Uterus (tissue), 4 donors: ENCODE data around the gene APOL1. TPM values are rescaled to one million over a fixed set of nuclear protein-coding genes. Genes with fewer than 3 reads are reported as not detected.

ENCODE experiments used
- DNase-seq, 2 donors: peaks; one replicate each; pipeline ENCODE4 v3.0.0-alpha.2; 2019 to 2020
- H3K27ac ChIP-seq, 2 donors: fragments of 200-600 bp; sonication (generic); 1 replicate in 1 of 2; 2 replicates in 1 of 2; pipeline ENCODE4 v1.5.1; 2016 to 2018
- H3K27me3 ChIP-seq, 2 donors: fragments of 200-600 bp; sonication (generic); one replicate each; pipeline ENCODE4 v1.5.1; 2018 to 2019; ENCODE audit warnings: control low read depth in 1 of 2
- H3K36me3 ChIP-seq, 2 donors: fragments of 200-600 bp; sonication (generic); one replicate each; pipeline ENCODE4 v1.5.1; 2019; ENCODE audit warnings: control low read depth in 1 of 2
- H3K4me1 ChIP-seq, 2 donors: fragments of 200-600 bp; sonication (generic); one replicate each; pipeline ENCODE4 v1.5.1; 2018 to 2019; ENCODE audit warnings: control low read depth in 1 of 2
- H3K4me3 ChIP-seq, 2 donors: fragments of 200-600 bp; sonication (generic); 1 replicate in 1 of 2; 2 replicates in 1 of 2; pipeline ENCODE4 v1.5.1; 2018 to 2019; ENCODE audit warnings: mild to moderate bottlenecking in 1 of 2
- H3K9me3 ChIP-seq, 2 donors: fragments of 200-600 bp; sonication (generic); one replicate each; pipeline ENCODE4 v1.5.1; 2019; ENCODE audit warnings: control low read depth in 1 of 2
- POLR2A ChIP-seq, 2 donors: fragments of 450-650 bp; IDR thresholded peaks; one replicate each; pipeline ENCODE4 v1.6.1; 2016; ENCODE audit warnings: antibody characterized with exemption in 2 of 2, mild to moderate bottlenecking in 1 of 2, moderate library complexity in 1 of 2
- intact Hi-C: fragments of 100-400 bp; cut with DNase I; formaldehyde crosslinking; loops from one replicate; pipeline ENCODE4 v1.15.1; 2023; ENCODE audit warnings: low total_unique reads
- total RNA-seq, 4 donors: library from RNA; depleted of rRNA in 3 of 4; stranded (reverse); fragments of >200 nt in 3 of 4; gene quantifications; one replicate each; pipeline versions ENCODE4 v1.1.0 to v1.2.4, GENCODE V29; 2014 to 2023
- TF ChIP-seq, protein P1 (sequence below), 4 experiments: fragments of 200-600 bp in 2 of 4; fragments of 450-650 bp in 2 of 4; sonication (generic) in 2 of 4; IDR thresholded peaks; one replicate each; pipeline ENCODE4 v1.5.1; 2016 to 2019; ENCODE audit warnings: antibody characterized with exemption in 4 of 4, mild to moderate bottlenecking in 2 of 4, moderate library complexity in 1 of 4
- donor health status: DM: yes; HTN: yes; CAD: no.

The APOL1 gene
- total RNA-seq, 4 donors from 2014 or later = 9.8 to 89.7 (median 19.9) TPM

DNA sequence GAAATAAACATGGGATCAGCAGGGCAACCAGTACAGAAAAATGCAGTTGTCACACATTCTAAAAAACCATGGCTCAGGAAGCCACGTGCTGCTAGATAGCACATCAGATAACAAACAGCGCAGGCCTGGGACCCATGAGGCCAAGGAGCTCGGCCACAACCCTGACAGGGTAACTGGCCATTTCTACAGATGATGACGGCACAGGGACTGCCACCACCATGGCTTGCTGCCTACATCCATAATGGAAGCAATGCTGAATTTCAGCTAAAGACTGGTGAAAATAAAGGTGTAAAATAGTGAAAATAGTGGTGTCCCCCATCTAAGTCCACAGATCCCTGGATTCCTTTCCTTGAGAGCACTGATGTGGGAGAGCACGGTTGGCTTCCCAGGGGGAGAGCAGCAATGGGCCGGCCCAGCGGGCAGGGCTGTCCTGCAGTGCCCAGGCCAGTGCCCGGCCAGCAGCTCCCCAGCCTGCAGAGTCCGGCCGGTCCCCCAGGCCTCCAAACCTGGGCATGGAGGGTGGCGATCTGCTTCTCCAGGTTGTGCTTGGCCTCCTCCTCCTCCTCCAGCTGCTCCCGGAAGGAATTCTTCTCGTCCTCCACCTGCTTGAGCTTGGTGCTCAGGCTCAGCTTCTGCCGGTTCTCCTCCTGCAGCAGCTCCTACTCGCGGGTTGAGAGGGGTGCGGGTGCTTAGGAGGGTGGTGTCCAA, 40.0 kb downstream of the APOL1 start:
- intact Hi-C loops = no loop called here
- TF ChIP-seq, protein P1, sequence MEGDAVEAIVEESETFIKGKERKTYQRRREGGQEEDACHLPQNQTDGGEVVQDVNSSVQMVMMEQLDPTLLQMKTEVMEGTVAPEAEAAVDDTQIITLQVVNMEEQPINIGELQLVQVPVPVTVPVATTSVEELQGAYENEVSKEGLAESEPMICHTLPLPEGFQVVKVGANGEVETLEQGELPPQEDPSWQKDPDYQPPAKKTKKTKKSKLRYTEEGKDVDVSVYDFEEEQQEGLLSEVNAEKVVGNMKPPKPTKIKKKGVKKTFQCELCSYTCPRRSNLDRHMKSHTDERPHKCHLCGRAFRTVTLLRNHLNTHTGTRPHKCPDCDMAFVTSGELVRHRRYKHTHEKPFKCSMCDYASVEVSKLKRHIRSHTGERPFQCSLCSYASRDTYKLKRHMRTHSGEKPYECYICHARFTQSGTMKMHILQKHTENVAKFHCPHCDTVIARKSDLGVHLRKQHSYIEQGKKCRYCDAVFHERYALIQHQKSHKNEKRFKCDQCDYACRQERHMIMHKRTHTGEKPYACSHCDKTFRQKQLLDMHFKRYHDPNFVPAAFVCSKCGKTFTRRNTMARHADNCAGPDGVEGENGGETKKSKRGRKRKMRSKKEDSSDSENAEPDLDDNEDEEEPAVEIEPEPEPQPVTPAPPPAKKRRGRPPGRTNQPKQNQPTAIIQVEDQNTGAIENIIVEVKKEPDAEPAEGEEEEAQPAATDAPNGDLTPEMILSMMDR (IDR thresholded peaks at IDR 0.05) = no peak
- TF ChIP-seq POLR2A (IDR thresholded peaks at IDR 0.05) = no peak
- Histone ChIP-seq H3K9me3 (no peaks in the 10 kb centered on the region), H3K4me3 (no peak overlapping the region), H3K4me1 (no peaks in the 10 kb centered on the region), H3K27me3 (no peaks in the 10 kb centered on the region), H3K36me3 (no peaks in the 10 kb centered on the region), H3K27ac (no peak overlapping the region)
- DNase-seq = no peak

DNA sequence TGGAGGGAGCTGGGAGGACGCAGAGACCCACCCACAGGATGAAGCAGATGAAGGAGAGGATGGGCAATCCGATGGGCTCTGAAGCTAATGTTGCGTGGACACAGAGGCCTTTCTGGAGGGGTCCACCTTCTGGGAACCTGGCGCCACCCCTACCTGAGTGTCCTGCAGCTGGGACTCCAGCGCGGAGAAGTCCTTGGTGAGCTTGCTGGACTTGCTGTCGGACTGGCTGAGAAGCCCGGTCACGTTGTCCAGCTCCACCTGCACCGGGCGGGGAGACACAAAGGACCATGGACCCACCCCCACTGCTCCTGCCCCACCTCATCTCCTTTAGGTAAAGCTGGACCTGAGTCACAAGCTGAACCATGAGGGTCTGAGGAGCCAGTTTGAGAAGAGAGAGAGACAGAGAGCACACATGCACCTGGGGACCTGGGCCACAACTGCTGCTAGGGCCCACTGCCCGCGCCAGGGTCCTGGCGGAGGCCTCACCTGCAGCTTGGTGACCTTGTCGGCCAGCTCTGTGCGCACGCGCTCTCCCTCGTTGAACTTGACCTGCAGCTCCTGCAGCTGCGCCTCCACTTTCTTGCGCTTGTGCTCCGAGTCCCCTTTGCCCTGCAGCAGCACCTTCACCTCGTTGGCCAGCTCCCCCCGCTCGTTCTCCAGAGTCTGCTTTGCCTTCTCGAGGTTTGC, 40.8 kb downstream of the APOL1 start:
- Histone ChIP-seq H3K4me1 (no peaks in the 10 kb centered on the region), H3K27me3 (no peaks in the 10 kb centered on the region), H3K9me3 (no peaks in the 10 kb centered on the region), H3K4me3 (no peak overlapping the region), H3K27ac (no peak overlapping the region), H3K36me3 (no peaks in the 10 kb centered on the region)
- TF ChIP-seq POLR2A (IDR thresholded peaks at IDR 0.05) = no peak
- TF ChIP-seq, protein P1 (IDR thresholded peaks at IDR 0.05) = no peak
- intact Hi-C loops = no loop called here
- no peak for DNase-seq

DNA sequence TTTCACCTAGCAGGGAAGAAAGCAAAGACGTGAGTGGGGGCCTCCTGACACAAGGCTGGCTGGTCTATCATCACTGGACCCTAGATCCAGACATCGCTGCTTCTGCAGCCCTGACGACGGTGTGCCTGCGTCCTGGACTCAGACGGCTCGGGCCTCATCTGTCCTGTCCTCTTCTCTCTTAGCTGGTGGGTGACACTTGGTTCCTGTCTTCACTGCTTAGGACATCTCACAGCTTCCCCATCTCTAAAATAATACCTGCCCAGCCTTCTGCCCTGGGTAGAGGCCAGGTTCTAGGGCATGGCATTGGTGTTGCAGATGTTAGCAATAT, 41.3 kb downstream of the APOL1 start:
- intact Hi-C loops = no loop called here
- no peak for TF ChIP-seq POLR2A (IDR thresholded peaks at IDR 0.05)
- TF ChIP-seq, protein P1 (IDR thresholded peaks at IDR 0.05) = no peak
- Histone ChIP-seq H3K36me3 (no peaks in the 10 kb centered on the region), H3K9me3 (no peaks in the 10 kb centered on the region), H3K4me3 (no peak overlapping the region), H3K27me3 (no peaks in the 10 kb centered on the region), H3K27ac (no peak overlapping the region), H3K4me1 (no peaks in the 10 kb centered on the region)
- DNase-seq = no peak

DNA sequence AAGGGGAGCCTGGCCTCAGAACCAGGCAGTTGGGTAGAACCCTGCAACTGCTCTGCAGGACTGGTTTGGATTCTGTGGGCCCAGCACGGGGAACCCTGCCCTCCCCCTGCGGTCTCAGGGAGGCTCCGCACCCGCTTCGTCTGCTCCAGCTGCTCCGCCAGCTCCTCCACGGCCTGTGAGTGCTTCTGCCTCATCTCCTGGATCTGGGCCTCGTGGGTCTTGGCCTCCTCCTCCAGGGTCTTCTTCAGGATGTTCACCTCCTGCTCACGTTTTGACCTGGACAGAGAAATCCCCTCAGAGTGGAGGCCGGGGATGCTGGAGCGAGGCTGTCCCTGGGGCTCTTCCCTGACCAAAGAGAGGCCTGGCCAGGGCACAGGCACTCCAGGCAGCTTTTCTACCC, 41.9 kb downstream of the APOL1 start:
- Histone ChIP-seq H3K27ac (no peak overlapping the region), H3K36me3 (no peaks in the 10 kb centered on the region), H3K4me3 (no peak overlapping the region), H3K27me3 (no peaks in the 10 kb centered on the region), H3K9me3 (no peaks in the 10 kb centered on the region), H3K4me1 (no peaks in the 10 kb centered on the region)
- TF ChIP-seq, protein P1 (IDR thresholded peaks at IDR 0.05) = no peak
- TF ChIP-seq POLR2A (IDR thresholded peaks at IDR 0.05) = no peak
- intact Hi-C loops = no loop called here
- DNase-seq = no peak

DNA sequence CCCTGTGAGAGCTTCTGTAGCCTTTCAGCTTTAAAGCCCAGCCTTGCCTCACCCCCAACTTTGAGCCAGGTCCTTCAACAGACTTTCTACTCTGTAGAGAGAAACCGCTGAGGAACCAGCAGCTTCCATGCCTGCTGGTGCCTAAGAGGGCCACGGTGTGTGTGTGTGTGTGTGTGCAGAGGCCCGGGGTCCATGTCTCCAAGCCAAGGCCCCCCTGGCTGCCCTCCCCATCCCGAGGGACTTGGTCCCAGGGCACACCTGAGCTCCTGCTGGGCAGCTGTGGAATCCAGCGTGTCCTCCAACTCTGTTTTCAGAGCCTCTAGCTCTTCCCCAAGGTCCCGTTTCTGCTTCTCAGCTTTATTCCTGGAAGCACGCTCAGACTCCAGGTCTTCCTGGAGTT, 42.3 kb downstream of the APOL1 start:
- intact Hi-C loops = no loop called here
- H3K27ac ChIP-seq = no peak overlapping the region
- TF ChIP-seq, protein P1 (IDR thresholded peaks at IDR 0.05) = no peak
- TF ChIP-seq POLR2A (IDR thresholded peaks at IDR 0.05) = no peak
- H3K4me1 ChIP-seq = no peaks in the 10 kb centered on the region
- H3K9me3 ChIP-seq = no peaks in the 10 kb centered on the region
- no peak overlapping the region for H3K4me3 ChIP-seq
- no peaks in the 10 kb centered on the region for H3K27me3 ChIP-seq
- H3K36me3 ChIP-seq = no peaks in the 10 kb centered on the region
- DNase-seq = no peak
